HT1080 (cell line): ENCODE measurements around the gene ZNF226. TPM values are rescaled to one million over a fixed set of nuclear protein-coding genes. Genes with fewer than 3 reads are reported as not detected.
"Not testable (repeated sequence)": the region's sequence is repeated elsewhere in the genome, so short reads cannot be mapped to it uniquely, and the experiment has no call there.

ENCODE experiments used
- DNase-seq: peaks from one replicate; pipeline ENCODE4 v3.0.0-alpha.2; 2015; ENCODE audit warnings: low read depth
- polyA plus RNA-seq, 2 experiments: library from polyadenylated mRNA; depleted of rRNA; stranded (reverse); fragments of >200 nt; gene quantifications; 2 replicates each; pipeline ENCODE4 v1.2.3, GENCODE V29; 2015
- total RNA-seq: library from RNA; depleted of rRNA; stranded (reverse); fragments of >200 nt; shearing (Covaris generic); gene quantifications from 2 replicates; pipeline ENCODE4 v1.2.3, GENCODE V29; 2014; rRNA removed

ZNF226 gene
- 16.7 and 21.8 TPM in 2 replicates for total RNA-seq
- polyA plus RNA-seq (2015; cell fraction: cytosol; rRNA removed): 23.3 and 27.8 TPM in 2 replicates
- polyA plus RNA-seq (2015; cell fraction: nucleus; rRNA removed): 50.4 and 57.1 TPM in 2 replicates

GRCh38 chr19:44164673-44165512 lies at the start of gene ZNF226:
TSS of gene ZNF226 (plus strand) at chr19:44165100. CDS start at chr19:44170081, 4,981 bp downstream.
- DNase-seq: peak; percentile 99

GRCh38 chr19:44121162-44121561 lies 43.7 kb upstream of the ZNF226 start:
- DNase-seq: not testable (repeated sequence)

DNA sequence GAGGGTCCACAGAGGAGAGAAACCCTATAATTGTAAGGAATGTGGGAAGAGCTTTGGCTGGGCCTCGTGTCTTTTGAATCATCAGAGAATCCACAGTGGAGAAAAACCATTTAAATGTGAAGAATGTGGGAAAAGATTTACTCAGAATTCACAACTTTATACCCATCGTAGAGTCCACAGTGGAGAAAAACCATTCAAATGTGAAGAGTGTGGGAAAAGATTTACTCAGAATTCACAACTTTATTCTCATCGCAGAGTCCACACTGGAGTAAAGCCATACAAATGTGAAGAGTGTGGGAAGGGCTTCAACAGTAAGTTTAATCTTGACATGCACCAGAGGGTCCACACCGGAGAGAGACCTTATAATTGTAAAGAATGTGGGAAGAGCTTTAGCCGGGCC lies 32.9 kb upstream of the ZNF226 start:
- DNase-seq: no peak

DNA sequence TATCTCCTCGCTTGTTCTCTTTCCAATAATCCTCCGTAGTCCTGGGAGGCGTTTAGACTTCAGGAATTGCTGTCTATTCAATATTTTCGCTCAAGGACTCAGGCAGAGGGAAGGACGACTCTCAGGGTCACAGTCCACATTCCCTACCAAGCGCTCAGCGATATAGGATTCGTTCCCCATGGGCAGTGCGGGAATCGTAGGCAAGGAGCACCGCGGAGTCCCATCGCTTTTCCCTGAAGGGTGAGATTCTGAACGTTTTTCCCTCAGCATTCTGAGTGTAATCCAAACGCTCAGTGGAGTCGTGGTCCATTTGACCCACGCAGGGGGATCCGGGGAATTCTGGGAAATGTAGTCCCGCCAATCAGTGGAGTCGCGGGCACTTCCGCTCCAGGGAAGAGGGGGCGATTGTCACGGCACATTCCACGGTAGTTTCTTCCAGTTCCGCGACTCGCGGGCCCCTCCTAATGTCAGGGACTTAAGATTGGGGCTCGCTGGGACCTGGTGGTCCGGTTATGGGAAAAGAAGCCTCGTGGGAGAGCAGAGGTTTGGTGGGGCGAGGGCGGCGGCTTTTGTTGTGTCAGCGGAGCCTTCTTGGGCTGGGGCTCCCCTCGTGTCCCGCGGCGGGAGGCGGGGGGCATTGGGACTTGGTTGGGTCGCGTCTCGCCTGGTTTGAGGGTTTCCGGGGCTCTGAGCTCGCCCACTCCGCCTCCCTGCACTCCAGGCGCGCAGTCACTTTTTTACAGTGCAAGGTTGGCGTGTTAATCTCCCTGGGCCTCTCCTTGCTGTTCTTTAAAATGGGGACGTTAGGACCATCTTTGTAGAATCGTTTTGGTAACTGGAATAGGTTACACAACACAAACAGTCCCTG lies 23.5 kb upstream of the ZNF226 start, which contains the start of gene ZNF234:
Gene ZNF234, plus strand, starts transcription at position 364 of the 868 bp plus-strand sequence. CDS start 3,079 bp downstream, outside the sequence.
- peak; percentile 79 for DNase-seq

DNA sequence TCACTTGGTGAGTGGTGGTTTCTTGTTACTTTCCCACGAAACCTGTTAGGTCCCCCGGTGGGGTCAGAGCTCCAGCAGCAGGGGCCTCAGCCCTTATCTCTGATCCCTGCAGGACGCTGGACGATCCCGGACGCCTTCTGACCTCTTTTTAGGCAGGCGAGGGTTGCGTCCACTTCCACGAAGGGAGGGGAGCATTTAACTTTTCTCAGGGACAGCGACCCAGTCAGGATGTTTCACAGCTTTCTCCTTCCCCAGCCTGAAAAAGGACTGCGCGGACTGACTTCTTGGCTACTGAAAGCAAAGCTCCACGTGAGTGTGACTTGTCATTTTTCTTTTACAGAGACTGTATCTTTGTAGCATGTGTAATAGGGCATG lies 22.9 kb upstream of the ZNF226 start:
- DNase-seq: peak; percentile 24

- DNase-seq: no peak
Measured at GRCh38 chr19:44149776-44150175, 15.1 kb upstream of the ZNF226 start.

- no peak for DNase-seq
Measured at GRCh38 chr19:44151491-44151890, 13.4 kb upstream of the ZNF226 start.

DNA sequence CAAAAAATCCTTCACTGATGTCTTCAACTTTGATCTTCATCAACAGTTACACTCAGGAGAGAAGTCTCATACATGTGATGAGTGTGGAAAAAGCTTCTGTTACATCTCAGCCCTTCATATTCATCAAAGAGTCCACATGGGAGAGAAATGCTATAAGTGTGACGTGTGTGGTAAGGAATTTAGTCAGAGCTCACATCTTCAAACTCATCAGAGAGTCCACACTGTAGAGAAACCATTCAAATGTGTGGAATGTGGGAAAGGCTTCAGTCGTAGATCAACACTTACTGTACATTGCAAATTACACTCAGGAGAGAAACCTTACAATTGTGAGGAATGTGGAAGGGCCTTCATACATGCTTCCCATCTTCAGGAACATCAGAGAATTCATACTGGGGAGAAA lies 8.4 kb upstream of the ZNF226 start:
- no peak for DNase-seq

GRCh38 chr19:44163789-44164188 lies 1.1 kb upstream of the ZNF226 start:
- no peak for DNase-seq

GRCh38 chr19:44164327-44164672 lies 600 bp upstream of the ZNF226 start:
- no peak for DNase-seq

DNA sequence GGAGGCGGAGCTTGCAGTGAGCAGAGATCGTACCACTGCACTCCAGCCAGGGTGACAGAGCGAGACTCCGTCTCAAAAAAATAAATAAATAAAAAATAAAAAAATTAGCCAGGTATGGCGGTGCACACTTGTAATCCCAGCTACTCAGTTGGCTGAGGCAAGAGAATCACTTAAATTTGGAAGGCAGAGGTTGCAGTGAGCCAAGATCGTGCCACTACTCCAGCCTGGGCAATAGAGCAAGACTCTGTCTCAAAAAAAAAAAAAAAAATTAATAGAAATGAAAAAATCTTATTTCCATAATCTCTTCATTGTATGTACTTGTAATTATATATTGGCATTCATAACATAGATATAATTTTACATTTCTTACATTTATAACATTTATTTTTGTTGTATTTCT lies 5.8 kb downstream of the ZNF226 start:
- not testable (repeated sequence) for DNase-seq

- no peak for DNase-seq
Measured at GRCh38 chr19:44176590-44176989, 11.7 kb downstream of the ZNF226 start.

- DNase-seq: no peak
Measured at GRCh38 chr19:44180968-44181367, 16.1 kb downstream of the ZNF226 start.

- no peak for DNase-seq
Measured at GRCh38 chr19:44182145-44182544, 17.2 kb downstream of the ZNF226 start.

- DNase-seq: no peak
Measured at GRCh38 chr19:44190020-44190419, 25.1 kb downstream of the ZNF226 start.

DNA sequence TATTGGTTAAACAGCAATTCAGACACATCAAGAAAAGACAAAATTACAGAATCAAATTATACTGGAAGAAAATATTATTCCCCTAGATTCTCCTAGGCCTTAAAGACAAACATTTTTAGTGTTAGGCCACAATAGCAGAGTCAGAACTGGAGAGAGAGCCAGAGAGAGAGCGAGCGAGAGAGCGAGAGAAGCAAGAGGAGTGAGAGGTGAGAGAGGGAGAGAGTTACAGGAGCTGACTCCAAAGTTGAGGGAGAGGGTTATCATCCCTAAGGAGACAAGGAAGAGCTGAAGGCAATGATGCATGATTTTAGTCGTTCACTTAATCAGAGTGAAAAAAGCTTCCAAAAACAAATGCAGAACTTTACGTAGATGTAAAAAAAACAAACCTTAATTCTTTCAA lies 27.2 kb downstream of the ZNF226 start:
- no peak for DNase-seq

DNA sequence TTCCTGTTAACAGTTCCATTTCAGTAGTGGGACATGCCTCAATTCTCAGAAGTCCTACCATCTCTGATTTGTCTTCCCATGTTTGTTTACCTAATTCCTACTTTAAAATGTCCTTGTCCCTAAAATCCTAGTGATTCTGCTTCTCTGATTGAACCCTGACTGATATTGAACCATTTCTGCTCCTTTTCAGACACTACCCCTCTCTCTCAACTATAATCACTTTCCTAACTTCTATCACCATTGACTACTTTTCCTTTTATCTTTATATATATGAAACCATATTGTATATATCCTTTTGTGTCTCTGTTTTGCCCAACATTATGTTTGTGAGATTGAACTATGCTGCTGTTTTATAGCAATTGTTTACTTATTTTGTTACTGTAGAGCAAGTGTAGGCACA lies 31.9 kb downstream of the ZNF226 start:
- DNase-seq: no peak

DNA sequence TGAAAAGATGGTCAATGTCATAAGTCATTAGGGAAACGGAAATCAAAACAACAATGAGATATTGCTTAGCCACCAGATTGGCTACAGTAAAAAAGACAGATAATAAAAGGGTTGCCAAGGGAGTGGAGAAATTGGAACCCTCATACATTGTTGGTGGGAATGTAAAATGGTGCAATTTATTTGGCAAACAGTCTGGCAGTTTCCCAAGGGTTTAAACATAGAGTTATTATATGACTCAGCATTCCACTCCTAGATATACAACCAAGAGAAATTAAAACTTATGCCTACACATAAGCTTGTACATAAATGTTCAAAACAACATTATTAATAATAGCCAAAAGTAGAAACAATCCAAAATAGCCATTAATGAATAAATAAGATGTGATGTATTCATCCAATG lies 37.6 kb downstream of the ZNF226 start:
- DNase-seq: peak; percentile 10

DNA sequence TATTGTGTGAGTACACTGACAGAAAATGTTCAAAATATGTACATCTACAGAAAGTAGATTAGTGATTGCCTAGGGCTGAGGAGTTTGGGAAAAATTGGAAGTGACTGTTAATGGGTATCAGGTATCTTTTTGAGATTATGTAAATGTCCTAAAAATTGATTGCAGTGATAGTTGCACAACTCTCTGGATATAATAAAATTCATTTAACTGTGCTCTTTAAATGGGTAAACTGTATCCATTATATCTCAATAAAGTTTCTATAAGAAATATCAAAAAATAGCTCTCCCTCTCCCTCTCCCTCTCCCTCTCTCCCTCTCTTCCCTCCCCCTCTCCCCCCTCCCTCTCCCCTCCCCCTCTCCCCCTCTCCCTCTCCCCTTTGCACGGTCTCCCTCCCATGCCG lies 38.1 kb downstream of the ZNF226 start:
- DNase-seq: no peak

DNA sequence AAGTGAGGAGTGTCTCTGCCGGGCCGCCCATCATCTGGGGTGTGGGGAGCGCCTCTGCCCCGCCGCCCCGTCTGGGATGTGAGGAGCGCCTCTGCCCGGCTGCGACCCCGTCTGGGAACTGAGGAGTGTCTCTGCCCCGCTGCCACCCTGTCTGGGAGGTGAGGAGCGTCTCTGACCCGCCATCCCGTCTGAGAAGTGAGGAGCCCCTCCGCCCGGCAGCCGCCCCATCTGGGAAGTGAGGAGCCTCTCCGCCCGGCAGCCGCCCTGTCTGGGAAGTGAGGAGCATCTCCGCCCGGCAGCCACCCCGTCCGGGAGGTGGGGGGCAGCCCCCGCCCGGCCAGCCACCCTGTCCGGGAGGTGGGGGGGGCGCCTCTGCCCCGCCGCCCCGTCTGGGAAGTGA lies 39.0 kb downstream of the ZNF226 start:
- not testable (repeated sequence) for DNase-seq

DNA sequence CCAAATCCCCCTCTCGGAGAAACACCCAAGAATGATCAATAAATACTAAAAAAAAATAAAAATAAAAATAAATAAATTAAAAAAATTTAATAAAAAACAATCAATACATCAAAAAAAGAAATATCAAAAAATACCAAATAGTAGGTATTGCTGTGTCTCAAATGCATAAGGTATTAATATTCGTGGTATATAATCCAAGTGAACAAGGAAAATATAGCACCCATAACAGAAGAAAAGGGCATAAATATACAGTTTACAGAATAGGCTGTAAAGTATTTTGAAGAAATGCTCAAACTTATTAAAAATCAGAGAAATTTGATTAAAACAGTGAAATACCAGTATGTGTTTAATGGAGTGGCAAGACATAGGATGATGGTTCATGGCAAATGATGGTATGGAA lies 39.9 kb downstream of the ZNF226 start:
- DNase-seq: no peak
